ENCODE measurements around the gene ST14.

GRCh38 chr11:130171534-130171933 is 12.0 kb downstream of the ST14 start:
- TF ChIP-seq CTCF (IDR thresholded peaks at IDR 0.05) (no peak), POLR2A (IDR thresholded peaks at IDR 0.05) (no peak)
